GM21526 (cell line): ENCODE results near the gene DDR1.
"Not testable (repeated sequence)": the region's sequence is repeated elsewhere in the genome, so short reads cannot be mapped to it uniquely, and the experiment has no call there.

Source experiments
- ATAC-seq: cut with Tn5 transposase; IDR thresholded peaks from one replicate; pipeline ENCODE4 v1.9.1; 2021; ENCODE audit warnings: moderate library complexity; ENCODE audit not compliant: unreplicated experiment, low FRiP score

The DDR1 gene

GRCh38 chr6:30891816-30892538 is 7.7 kb downstream of the DDR1 start:
- ATAC-seq = no peak

GRCh38 chr6:30893001-30893591 is 8.8 kb downstream of the DDR1 start:
- no peak for ATAC-seq

GRCh38 chr6:30893666-30894065 is 9.3 kb downstream of the DDR1 start:
- no peak for ATAC-seq

- no peak for ATAC-seq
Measured at GRCh38 chr6:30894381-30894780, 10.1 kb downstream of the DDR1 start.

- ATAC-seq = no peak
Measured at GRCh38 chr6:30894935-30895334, 10.6 kb downstream of the DDR1 start.

GRCh38 chr6:30895343-30895742 is 11.0 kb downstream of the DDR1 start:
- no peak for ATAC-seq

- ATAC-seq = no peak
Measured at GRCh38 chr6:30896541-30896940, 12.2 kb downstream of the DDR1 start.

GRCh38 chr6:30897882-30898281 is 13.6 kb downstream of the DDR1 start:
- no peak for ATAC-seq

GRCh38 chr6:30898750-30899360 is 14.5 kb downstream of the DDR1 start:
- no peak for ATAC-seq

GRCh38 chr6:30900863-30901417 is 16.6 kb downstream of the DDR1 start:
- ATAC-seq = no peak

- no peak for ATAC-seq
Measured at GRCh38 chr6:30901436-30901835, 17.1 kb downstream of the DDR1 start.

GRCh38 chr6:30902196-30902595 is 17.9 kb downstream of the DDR1 start:
- ATAC-seq = not testable (repeated sequence)

- ATAC-seq = no peak
Measured at GRCh38 chr6:30902709-30903108, 18.4 kb downstream of the DDR1 start.

- no peak for ATAC-seq
Measured at GRCh38 chr6:30903236-30903635, 18.9 kb downstream of the DDR1 start.

GRCh38 chr6:30907290-30907757 is 23.0 kb downstream of the DDR1 start:
- ATAC-seq = not testable (repeated sequence)

GRCh38 chr6:30907758-30908591 is 23.7 kb downstream of the DDR1 start, which contains the start of gene GTF2H4:
TSS of gene GTF2H4 (plus strand) at chr6:30908207.
- ATAC-seq = peak; percentile 84

GRCh38 chr6:30908700-30909099 is 24.4 kb downstream of the DDR1 start:
- no peak for ATAC-seq

GRCh38 chr6:30910473-30910872 is 26.2 kb downstream of the DDR1 start:
- not testable (repeated sequence) for ATAC-seq

- ATAC-seq = no peak
Measured at GRCh38 chr6:30912746-30913520, 28.6 kb downstream of the DDR1 start.

- ATAC-seq = no peak
Measured at GRCh38 chr6:30913721-30914075, 29.4 kb downstream of the DDR1 start.
